DMS153 treated with DMSO at 0.1 percent for 48 hours (cell line): ENCODE measurements around the gene IGF2BP1.
"Not testable (repeated sequence)": the region's sequence is repeated elsewhere in the genome, so short reads cannot be mapped to it uniquely, and the experiment has no call there.

Source experiments
- DNase-seq: peaks from one replicate; lab custom pipeline; 2025; ENCODE audit not compliant: unreplicated experiment; lab: John Stamatoyannopoulos, UW

IGF2BP1 gene

GRCh38 chr17:49051269-49051668, 54.1 kb downstream of the IGF2BP1 start:
- DNase-seq: no peak

DNA sequence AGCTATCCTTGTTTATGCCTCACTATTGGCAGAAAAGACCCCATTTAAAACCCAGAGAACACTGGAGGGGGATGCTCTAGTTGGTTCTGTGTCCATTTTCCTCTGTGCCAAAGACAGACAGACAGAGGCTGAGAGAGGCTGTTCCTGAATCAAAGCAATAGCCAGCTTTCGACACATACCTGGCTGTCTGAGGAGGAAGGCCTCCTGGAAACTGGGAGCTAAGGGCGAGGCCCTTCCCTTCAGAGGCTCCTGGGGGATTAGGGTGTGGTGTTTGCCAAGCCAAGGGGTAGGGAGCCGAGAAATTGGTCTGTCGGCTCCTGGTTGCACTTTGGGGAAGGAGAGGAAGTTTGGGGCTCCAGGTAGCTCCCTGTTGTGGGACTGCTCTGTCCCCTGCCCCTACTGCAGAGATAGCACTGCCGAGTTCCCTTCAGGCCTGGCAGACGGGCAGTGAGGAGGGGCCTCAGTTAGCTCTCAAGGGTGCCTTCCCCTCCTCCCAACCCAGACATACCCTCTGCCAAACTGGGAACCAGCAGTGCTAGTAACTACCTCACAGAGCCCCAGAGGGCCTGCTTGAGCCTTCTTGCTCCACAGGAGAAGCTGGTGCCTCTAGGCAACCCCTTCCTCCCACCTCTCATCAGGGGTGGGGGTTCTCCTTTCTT, 56.1 kb downstream of the IGF2BP1 start:
- no peak for DNase-seq

DNA sequence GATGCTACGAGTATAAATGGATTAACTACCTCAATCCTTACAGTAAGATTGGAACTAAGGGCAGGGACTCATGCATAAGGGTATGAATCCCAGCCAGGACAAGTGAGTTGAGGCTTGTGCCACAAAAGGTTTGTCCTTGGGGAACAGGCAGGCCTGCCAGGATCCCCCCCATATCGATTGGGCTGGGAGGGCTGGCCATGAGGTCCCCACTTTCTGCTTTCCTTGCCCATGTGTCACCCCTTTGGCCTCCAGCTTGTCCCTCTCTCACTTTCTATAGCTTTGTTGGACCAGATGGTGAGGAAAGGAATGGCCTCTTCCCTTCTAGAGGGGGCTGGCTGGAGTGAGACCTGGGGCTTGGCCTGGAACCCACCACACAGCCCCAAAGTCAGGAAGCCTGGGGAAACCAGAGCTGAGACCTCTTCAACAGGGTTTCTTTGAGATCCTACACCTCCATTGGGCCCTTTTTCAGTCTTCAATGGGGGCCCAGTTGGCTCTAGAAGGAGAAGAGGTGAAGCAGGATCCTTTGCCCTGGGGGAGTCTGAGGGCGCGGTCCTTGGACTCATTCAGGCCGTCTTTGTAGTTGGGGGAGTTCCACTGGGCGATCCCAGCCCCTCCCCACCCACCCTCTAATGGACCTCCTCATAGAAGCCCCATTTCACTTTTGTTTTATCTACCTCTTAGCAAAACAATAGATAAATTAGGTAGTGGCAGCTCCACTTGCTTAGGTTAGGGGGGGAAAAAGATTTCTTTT, 57.3 kb downstream of the IGF2BP1 start:
- no peak for DNase-seq

- DNase-seq: no peak
Observed at GRCh38 chr17:49055181-49055927, 58.2 kb downstream of the IGF2BP1 start.

DNA sequence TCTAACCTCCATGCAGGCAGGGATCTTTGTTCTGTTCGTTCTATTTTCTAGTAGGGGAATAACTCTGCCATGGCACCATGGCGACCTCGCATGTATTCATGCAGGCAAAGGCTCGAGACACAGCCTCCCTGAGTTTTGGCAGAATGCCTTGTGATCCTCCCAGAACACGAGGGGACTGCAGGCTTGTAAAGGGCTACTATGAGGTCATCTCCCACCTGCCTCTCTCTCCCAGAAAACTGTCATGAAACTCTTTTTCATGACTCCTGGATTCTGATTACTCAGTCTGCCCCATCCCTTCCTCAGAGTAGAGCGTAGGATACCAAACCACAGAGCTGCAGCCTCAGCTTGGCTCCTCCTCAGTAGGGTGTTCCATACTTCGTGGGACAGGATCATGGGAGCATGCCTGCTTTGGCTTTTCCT, 64.3 kb downstream of the IGF2BP1 start:
- DNase-seq: no peak

GRCh38 chr17:49063652-49064051, 66.5 kb downstream of the IGF2BP1 start:
- no peak for DNase-seq

DNA sequence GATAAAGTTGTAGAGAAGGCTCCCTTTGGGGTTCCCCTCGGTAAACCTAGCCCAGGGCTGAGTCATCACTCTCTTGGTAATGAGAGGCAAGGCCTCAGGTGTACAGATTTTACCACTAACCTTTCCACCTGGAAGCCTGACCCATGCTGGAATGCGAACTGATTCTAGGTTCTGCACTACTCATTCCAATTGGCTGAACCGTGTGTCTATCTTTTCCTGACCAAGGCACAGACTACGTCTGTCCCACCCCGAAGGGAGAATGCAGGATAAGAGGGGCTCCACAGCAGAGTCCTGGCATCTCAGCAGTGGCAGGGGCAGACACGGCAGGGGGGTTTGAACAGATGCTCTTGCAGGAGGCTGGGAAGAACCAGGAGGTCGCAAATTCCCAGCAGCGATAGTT, 70.0 kb downstream of the IGF2BP1 start:
- DNase-seq: no peak

- DNase-seq: no peak
Observed at GRCh38 chr17:49069585-49070273, 72.5 kb downstream of the IGF2BP1 start.

GRCh38 chr17:49071106-49071505, 73.9 kb downstream of the IGF2BP1 start:
- DNase-seq: no peak

GRCh38 chr17:49074851-49075540, 77.8 kb downstream of the IGF2BP1 start:
- DNase-seq: no peak

GRCh38 chr17:49076573-49077384, 79.6 kb downstream of the IGF2BP1 start:
- no peak for DNase-seq

GRCh38 chr17:49078248-49078647, 81.1 kb downstream of the IGF2BP1 start:
- no peak for DNase-seq

DNA sequence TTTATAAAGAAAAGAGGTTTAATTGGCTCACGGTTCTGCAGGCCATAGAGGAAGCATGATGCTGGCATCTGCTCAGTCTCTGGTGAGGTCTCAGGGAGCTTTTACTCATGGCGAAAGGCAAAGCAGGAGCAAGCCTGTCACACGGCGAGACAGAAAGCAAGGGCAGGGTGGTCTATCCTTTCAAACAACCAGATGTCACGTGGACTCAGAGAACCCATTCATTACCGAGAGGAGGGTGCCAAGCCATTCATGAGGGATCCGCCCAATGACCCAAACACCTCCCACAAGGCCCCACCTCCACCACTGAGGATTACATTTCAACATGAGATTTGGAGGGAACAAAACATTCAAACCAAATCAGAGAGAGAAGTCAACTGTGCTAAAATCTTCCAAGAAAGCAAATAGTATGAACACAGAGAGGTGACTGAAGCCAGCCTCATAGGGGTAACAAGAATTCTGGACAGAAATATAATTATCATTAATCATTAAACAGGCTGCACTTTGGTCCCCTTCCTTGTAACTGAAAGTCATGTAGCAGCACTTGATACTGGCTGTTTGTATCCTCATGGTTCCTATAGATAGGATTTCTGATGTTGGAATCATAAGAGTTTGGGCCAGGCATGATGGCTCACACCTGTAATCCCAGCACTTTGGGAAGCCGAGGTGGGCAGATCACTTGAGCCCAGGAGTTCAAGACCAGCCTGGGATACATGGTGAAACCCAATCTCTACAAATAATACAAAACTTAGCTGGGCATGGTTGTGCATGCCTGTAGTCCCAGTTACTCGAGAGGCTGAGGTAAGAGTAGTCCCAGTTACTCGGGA, 82.9 kb downstream of the IGF2BP1 start:
- DNase-seq: no peak

DNA sequence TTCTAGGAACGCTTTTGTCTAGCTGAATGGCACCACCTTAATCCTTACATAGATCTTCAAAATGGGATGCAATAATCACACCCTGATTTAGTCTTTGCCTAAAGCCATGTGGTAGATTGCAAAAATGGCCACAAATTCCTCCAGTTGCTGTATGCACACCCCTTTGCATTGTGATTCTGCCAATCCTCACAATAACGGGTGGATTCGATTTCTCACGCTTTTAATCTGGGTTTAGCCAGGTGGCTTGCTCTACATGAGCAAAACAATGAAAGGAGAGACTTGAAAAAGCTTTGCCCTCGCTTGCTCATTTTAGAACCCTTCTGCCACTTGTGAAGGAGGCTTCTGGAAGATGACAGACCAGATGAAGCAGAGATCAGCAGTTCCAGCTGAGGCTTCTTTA, 85.0 kb downstream of the IGF2BP1 start:
- DNase-seq: no peak

GRCh38 chr17:49085046-49085445, 87.9 kb downstream of the IGF2BP1 start:
- not testable (repeated sequence) for DNase-seq

GRCh38 chr17:49085565-49086315, 88.6 kb downstream of the IGF2BP1 start:
- DNase-seq: no peak

GRCh38 chr17:49086316-49086605, 89.1 kb downstream of the IGF2BP1 start:
- DNase-seq: no peak

DNA sequence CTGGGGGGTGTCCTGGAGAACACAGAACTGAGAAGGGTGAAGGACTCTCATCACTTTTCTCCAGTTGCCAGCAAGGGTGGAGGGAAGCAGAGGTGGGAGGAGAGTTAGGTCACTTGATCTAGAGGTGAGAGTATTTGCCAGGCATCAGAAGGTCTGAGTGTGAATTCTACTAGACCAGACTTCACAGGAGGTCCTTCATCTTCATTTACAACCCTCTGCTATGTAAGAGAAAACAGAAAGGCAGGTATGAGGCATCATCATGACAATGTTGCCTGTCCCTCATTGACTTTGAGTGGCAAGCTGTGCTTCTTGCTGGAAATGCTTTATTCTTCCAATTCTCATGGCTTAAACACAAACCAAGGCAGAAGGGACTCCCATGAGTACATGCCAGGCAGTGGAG, 89.5 kb downstream of the IGF2BP1 start:
- DNase-seq: no peak

DNA sequence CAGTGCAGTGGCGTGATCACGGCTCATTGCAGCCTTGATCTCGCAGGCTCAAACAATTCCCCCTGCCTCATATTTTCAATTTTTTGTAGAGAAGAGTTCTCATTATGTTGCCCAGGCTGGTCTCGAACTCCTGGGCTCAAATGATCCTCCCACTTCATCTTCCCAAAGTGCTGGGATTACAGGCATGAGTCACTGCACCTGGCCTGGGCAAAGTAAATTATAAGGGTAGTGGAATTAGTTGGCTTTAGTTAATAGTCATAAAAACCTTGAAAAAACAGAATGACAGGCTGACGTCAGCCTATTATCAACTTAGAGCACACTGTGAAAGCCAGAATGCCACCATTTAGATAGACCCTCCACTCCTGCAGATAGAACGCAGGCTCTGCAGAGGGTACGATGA, 91.9 kb downstream of the IGF2BP1 start:
- DNase-seq: no peak
